ENCODE data around the gene ZNF367. TPM values are rescaled to one million over a fixed set of nuclear protein-coding genes. Genes with fewer than 3 reads are reported as not detected.

Gene ZNF367
- total RNA-seq, 1 donor from 2014 or later = 4.4 TPM

DNA sequence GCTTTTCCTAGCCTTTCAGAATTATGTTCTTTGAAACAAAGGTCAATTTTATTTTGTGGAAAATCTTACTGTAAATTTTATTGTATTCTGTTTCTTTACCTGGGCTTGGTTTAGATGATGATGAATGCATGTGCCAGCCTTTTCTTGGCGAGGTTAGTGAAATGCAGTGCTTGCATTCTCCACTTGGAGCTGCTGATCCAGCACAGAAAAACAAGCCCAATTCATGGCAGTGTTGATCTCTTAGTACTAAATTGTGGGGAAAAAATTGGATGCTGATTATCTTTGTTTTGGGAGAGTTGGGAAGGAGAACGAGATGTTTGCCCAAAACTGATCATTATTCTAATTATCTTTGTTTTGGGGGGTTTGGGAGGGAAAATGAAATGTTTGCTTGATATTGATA, 35.5 kb upstream of the ZNF367 start:
- Mint-ChIP-seq H3K4me1 (peaks cover 19% of the 10 kb centered on the region), H3K9me3 (no peaks in the 10 kb centered on the region), H3K4me3 (no peak overlapping the region), H3K36me3 (peaks cover 3% of the 10 kb centered on the region), H3K27me3 (ENCODE audit: low read depth) (no peaks in the 10 kb centered on the region), H3K27ac (peak overlapping the region; percentile 0)
- TF ChIP-seq, protein P1, sequence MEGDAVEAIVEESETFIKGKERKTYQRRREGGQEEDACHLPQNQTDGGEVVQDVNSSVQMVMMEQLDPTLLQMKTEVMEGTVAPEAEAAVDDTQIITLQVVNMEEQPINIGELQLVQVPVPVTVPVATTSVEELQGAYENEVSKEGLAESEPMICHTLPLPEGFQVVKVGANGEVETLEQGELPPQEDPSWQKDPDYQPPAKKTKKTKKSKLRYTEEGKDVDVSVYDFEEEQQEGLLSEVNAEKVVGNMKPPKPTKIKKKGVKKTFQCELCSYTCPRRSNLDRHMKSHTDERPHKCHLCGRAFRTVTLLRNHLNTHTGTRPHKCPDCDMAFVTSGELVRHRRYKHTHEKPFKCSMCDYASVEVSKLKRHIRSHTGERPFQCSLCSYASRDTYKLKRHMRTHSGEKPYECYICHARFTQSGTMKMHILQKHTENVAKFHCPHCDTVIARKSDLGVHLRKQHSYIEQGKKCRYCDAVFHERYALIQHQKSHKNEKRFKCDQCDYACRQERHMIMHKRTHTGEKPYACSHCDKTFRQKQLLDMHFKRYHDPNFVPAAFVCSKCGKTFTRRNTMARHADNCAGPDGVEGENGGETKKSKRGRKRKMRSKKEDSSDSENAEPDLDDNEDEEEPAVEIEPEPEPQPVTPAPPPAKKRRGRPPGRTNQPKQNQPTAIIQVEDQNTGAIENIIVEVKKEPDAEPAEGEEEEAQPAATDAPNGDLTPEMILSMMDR (IDR thresholded peaks at IDR 0.05; ENCODE audit: unreplicated experiment) = no peak
- DNase-seq (ENCODE audit: low spot score in 2 of 2, unreplicated experiment in 2 of 2) = no peak

DNA sequence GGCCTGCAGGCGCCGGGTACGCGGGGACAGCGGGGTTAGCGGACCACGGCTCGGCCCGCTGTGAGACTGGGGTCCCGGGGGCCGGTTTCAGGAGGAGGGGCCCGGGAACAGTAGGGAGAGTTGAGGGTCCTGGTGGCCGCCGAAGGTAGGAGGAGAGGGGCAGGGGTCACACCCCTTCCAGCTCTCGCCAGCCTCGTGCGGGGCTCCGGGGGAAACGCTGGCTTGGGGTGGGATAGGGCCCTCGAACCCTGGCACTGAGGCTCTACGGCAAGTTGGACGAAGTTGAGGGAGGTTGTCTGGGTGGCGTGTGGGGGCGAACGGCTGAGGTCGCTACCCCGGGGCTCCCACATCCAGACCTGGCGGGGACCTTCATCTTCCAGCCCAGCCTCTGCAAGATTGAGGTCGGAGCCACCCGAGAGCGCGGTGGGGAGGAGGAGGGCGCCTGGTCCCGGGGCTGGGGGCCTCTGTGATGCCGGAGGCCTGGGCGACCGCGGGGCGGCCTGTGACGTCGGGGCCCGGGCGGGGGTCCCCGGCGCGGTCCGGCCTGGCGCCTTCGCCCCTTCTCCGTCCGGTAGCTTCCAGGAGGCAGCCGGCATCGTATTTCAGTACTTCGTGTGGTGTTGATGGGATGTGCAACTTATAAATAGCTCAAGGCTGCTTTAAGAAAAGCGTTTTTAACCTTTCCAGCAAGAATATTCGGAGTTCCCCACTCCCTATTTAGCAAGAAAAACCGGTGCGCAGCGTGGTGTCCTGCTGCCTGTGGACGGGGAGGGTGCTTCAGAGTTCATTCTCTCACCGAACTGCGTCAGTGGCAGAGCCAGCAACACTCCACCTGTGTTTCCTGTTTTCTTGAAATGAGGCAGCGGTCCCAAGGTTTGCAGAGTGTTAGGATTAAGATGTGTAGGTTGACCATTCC, 32.7 kb upstream of the ZNF367 start:
- peak overlapping the region; percentile 90 for H3K27ac Mint-ChIP-seq
- peaks cover 19% of the 10 kb centered on the region for H3K4me1 Mint-ChIP-seq
- peak; percentile 26 to 55 for DNase-seq (ENCODE audit: low spot score in 2 of 2, unreplicated experiment in 2 of 2)
- TF ChIP-seq, protein P1 (IDR thresholded peaks at IDR 0.05; ENCODE audit: unreplicated experiment) = no peak
- no peaks in the 10 kb centered on the region for H3K27me3 Mint-ChIP-seq (ENCODE audit: low read depth)
- H3K9me3 Mint-ChIP-seq = no peaks in the 10 kb centered on the region
- H3K4me3 Mint-ChIP-seq = peak overlapping the region; percentile 83
- no peaks in the 10 kb centered on the region for H3K36me3 Mint-ChIP-seq

- Mint-ChIP-seq H3K4me1 (peaks cover 19% of the 10 kb centered on the region), H3K27me3 (ENCODE audit: low read depth) (no peaks in the 10 kb centered on the region), H3K27ac (peak within 1 kb of the TSS; percentile 90)
These were observed 31.9 kb upstream of the ZNF367 start, which contains the start of gene HABP4 for GRCh38 chr9:96449845-96450612. TSS of gene HABP4 (plus strand) at chr9:96450169. CDS start at chr9:96450280, 111 bp downstream.

GRCh38 chr9:96449523-96449844, 31.3 kb upstream of the ZNF367 start:
- H3K4me3 Mint-ChIP-seq = peak overlapping the region; percentile 67
- peak overlapping the region; percentile 88 for H3K27ac Mint-ChIP-seq
- no peaks in the 10 kb centered on the region for H3K9me3 Mint-ChIP-seq
- no peak for DNase-seq (ENCODE audit: low spot score in 2 of 2, unreplicated experiment in 2 of 2)
- H3K4me1 Mint-ChIP-seq = peaks cover 19% of the 10 kb centered on the region
- TF ChIP-seq, protein P1 (IDR thresholded peaks at IDR 0.05; ENCODE audit: unreplicated experiment) = no peak
- H3K27me3 Mint-ChIP-seq (ENCODE audit: low read depth) = no peaks in the 10 kb centered on the region
- no peaks in the 10 kb centered on the region for H3K36me3 Mint-ChIP-seq

More at GRCh38 chr9:96449845-96450612, 31.9 kb upstream of the ZNF367 start, which contains the start of gene HABP4:
- peak; percentile 96 for DNase-seq (ENCODE audit: low spot score in 2 of 2, unreplicated experiment in 2 of 2)
- TF ChIP-seq, protein P1 (IDR thresholded peaks at IDR 0.05; ENCODE audit: unreplicated experiment) = no peak
- Mint-ChIP-seq H3K9me3 (no peaks in the 10 kb centered on the region), H3K36me3 (no peaks in the 10 kb centered on the region), H3K4me3 (peak within 1 kb of the TSS; percentile 83)

DNA sequence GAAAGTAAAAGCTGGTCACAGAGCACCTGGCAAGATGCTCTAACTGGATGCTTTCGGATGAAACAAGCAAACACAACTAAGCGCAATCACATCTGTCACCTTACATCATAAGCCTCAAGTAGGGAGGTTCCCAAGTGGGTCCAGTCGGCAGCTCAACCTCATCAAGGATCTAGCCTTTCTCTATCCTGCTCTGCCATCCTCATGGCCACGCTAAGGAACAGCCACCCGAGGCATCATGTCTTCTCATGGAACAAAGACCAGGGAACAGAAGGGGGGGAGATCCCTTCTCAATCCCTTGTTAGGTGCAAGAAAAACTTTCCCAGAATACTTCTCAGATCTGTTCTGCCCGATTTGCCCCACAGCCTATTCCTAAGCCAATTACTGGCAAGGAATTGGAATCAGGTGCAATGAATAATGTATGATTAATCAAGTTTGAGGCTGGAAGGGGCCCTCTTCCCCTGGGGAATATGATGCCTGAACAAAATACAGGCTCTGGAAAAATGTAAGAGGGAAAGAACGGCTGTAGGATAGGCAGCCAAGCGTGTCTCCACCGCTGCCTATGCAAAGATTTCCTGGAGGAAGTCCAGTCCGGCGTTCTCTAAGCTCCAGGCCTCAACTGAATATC, 30.5 kb upstream of the ZNF367 start:
- Mint-ChIP-seq H3K27me3 (ENCODE audit: low read depth) (no peaks in the 10 kb centered on the region), H3K36me3 (no peaks in the 10 kb centered on the region), H3K9me3 (no peaks in the 10 kb centered on the region), H3K4me1 (peaks cover 18% of the 10 kb centered on the region), H3K4me3 (no peak overlapping the region), H3K27ac (no peak overlapping the region)
- TF ChIP-seq, protein P1 (IDR thresholded peaks at IDR 0.05; ENCODE audit: unreplicated experiment) = no peak
- no peak for DNase-seq (ENCODE audit: low spot score in 2 of 2, unreplicated experiment in 2 of 2)
